Kasumi-1 (cell line): Measurements from ENCODE around the gene EIF4E3.
A peak's percentile ranks its signal among the peaks of the same experiment; 100 is the strongest.

ENCODE experiments used
- DNase-seq, 2 experiments: peaks; one replicate each; lab custom pipeline; 2025; lab: John Stamatoyannopoulos, UW

Gene EIF4E3

DNA sequence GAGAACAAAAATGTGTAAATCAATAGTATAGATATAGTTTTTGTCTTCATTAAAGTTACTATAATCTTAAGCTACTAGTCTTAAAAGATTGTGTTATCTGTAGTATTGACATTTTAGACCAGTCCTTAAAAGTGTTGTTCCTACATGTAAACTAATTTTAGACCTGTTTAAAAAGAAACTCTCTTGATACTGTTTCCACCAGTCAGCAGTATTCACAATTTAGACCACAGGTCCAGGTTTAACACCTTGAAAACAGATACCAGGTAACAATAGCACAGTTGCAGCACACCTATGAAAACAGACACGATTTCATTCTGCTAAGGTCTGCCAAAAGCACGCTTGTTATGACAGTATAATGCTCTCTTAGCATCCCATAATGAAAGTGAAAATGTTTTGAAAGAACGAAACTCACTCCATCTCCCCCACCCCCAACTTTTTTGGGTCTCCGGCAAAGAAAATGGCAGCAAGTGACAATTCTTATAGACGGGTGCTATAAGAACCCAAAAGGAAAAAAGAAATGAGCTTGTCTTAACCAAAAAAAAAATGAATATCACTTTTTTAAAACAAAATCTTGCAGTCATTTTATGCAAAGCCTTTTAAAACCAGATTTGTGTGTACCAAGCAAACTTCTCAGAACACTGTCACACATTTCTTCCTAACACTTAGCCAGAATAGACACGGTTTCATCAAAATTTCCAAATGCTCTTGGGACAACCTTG, 1.6 kb downstream of the EIF4E3 start:
- DNase-seq: no peak

- no peak for DNase-seq
Observed at GRCh38 chr3:71722693-71723092, 2.5 kb downstream of the EIF4E3 start.

DNA sequence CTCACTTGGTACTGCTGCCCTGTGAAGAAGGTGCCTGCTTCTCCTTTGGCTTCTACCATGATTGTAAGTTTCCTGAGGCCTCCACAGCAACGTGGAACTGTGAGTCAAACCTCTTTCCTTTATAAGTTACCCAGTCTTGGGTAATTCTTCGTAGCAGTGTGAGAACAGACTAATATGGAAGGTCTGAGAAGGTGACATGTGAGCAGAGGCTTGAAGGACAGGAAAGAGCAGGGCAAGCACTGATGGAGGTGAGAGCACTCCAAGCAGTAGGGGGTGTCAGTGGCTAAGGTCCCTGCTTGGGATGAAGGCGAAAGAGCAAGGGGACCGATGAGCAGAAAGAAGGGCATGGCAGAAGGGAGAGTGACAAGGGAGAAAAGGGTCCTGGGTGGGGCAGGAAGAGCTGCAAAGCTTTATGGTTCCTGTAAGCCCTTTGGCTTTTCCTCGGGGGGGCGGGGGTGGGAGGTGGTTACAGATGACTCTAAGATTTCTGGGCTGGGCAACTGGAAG, 3.5 kb downstream of the EIF4E3 start:
- DNase-seq: no peak

- DNase-seq: no peak
Observed at GRCh38 chr3:71721002-71721401, 4.2 kb downstream of the EIF4E3 start.

DNA sequence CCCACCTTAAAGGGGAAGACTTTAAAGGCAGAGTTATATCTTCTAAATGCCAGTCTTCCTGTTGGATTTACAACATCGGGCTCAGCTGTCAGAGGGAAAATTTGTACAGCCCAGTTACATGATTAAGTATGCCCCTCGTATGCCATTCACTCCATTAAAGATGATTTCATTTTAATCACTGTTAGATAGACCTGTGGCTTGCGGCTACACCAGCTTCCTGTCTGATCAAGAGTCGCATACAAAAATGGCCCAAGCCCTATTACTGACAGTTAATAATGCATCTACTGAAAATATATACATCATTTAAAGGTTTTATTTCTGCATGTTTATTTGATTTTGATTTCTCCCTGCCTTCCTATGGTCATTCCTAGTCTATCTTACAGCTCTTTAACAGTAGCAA, 7.1 kb downstream of the EIF4E3 start:
- DNase-seq: no peak

DNA sequence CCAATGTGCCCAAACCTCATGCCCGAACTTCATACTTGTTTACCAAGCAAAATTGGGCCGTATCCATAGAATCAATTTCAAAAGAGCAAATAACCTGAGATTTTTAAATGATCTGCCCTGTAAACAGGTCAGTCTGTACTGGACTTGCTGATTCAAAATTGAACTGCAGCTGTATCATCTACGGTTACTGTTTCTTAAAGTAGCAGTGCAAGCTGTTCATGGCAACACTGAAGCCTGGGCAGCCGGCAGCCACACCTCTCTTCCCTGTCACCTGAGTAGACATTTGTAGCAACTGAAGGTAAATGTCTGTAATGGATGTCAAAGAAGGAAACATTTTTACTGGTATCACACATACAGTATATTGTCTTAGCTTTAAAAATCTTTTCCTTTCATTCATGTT, 10.6 kb downstream of the EIF4E3 start:
- no peak for DNase-seq

- no peak for DNase-seq
Observed at GRCh38 chr3:71713041-71713440, 12.2 kb downstream of the EIF4E3 start.

GRCh38 chr3:71710906-71711494, 14.2 kb downstream of the EIF4E3 start:
- peak; percentile 46 to 58 for DNase-seq

- DNase-seq: no peak
Observed at GRCh38 chr3:71709908-71710511, 15.2 kb downstream of the EIF4E3 start.

- no peak for DNase-seq
Observed at GRCh38 chr3:71708476-71709105, 16.6 kb downstream of the EIF4E3 start.

DNA sequence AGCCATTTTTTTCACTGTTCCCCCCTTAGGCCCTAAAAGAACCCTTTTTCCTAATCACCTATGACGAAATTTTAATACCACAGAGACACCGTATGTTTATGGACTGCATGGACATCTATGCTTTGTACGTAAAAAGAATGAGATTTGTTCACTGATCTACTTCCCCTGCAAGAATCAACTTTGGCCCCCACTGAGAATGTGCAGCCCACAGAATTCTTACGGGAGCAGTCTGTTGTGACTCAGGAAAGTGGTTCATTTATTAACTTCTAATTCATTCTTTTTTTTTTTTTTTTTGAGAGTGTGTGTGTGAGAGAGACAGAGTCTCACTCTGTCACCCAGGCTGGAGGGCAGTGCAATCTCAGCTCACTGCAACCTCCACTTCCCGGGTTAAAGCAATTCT, 17.6 kb downstream of the EIF4E3 start:
- DNase-seq: no peak

DNA sequence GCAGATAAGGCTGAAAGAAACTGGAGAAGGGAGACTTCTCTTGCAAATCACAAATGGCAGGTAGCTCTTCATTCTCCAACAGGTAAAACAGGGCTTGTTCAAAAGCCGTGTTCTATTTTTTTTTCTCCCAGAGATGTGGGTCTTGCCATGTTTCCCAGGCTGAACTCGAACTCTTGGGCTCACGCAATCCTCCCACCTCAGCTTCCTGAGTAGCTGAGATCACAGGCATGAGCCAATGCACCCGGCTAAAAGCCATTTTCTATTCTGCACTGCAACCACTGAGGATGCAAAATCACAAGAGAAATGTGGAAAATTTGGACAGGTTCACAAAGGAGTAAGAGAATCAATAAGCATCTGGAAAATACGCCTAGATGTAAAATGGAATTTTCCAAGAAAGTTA, 19.5 kb downstream of the EIF4E3 start:
- no peak for DNase-seq

DNA sequence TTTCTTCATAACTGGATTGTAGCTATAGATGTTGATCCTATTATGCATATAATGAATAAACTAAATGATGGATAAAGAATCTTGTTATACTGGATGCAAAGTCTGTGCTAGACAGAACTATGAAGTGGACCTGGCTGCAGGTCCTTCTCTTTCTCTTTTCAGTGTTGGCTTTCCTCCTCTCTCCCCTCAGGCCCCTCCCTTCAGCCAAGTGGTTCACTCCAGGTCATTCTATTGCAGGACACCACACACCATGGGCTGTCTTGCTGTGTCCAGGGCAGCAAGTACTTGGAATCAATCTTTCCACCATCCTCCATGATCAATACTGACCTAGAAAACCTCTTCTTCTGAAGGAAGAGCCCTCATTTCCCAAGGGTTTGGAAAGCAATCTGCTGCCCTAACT, 20.3 kb downstream of the EIF4E3 start:
- DNase-seq: no peak

- no peak for DNase-seq
Observed at GRCh38 chr3:71703797-71704196, 21.4 kb downstream of the EIF4E3 start.

- DNase-seq: no peak
Observed at GRCh38 chr3:71702131-71703024, 22.8 kb downstream of the EIF4E3 start.

- DNase-seq: no peak
Observed at GRCh38 chr3:71701251-71701762, 23.9 kb downstream of the EIF4E3 start.

GRCh38 chr3:71695000-71695482, 30.2 kb downstream of the EIF4E3 start:
- no peak for DNase-seq

DNA sequence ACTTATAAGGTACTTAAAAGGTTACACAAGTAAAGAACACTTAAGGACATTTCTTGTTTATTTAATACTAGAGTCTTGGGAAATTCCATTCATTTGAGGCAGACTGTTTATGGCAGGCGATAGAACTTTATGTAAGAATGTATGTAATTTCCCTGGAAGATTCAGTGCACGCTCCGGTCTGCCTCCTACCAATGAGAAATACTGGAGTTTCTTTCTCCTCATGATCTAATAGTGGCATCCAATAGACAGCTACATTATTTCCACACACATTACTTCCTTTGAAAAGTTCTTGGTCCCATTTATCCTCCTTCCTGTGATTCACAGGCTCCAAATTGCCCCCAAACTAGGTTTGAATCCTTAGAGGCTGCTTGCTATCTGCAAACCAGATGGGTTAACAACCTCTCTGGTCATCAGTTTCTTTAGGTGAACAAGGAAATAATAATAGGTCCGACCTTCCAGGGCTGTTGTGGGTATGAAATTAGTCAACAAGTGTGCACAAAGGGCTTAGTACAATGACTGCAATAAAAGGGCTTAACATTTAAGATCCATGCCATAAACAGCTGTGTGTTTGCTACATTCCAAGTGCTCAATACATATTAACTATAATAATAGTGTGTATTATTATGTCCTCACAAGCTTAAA, 30.7 kb downstream of the EIF4E3 start:
- no peak for DNase-seq

DNA sequence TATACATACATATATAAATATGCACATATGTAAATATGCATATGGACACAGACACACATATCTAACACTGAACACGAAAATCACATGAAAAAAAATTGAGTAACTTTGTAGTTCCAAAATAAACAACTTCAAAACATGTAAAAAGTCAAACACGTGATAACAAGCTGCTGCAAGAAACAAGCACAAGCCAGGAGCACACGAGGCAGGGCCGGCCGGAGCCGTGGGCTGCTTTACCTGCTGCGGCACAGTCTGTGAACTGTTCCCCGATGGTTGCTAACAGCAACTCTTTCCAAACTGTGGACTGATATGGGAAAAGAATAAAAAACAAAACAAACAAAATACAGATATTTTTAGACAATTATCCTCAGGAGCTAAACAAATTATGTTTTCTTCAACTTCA, 31.6 kb downstream of the EIF4E3 start:
- no peak for DNase-seq

DNA sequence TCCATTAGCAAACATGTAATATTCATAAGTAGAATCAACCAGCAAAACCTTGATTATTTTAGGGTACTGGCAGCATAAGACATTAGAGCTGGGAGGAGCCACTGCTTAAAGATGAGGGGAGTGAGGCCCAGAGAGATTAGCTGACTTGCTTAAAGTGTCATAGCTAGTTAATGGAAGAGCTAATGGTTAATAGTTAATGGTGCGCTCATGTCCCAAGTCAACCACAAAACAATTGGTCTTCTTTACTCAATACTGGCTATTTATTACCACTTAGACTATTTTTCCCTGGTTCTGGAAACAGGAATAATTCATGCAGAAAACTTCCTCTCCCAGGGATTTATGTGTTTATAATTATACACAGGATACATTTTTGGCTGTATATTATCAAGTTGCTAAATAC, 33.1 kb downstream of the EIF4E3 start:
- no peak for DNase-seq

DNA sequence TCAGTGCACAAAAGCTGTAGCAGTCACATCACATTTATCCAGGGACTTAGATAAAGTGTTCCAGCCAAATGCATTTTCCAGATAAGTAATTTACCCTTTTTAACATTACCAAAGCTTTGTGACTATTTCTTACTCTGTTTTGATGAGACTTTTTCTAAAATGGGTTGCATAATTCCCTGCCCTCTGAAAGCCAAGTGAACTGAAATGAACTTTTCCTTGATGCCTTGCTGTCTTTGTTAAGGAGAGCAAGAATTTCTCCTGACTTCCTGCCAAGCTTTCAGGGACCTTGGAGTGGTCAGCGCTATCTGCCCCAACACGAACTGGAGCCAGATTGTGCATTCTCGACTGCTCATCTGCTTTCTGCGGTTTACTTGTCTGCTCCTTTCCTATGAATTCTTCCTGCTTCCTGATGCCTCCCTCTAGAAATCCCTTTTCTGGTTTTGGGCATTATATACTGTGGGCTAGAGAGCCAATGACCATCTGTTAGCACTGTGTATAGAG, 34.8 kb downstream of the EIF4E3 start:
- no peak for DNase-seq
